Sigmoid colon (tissue), 4 donors: ENCODE results near the gene NCKAP5.

Source experiments
- CTCF ChIP-seq, 4 experiments: fragments of 450-650 bp in 3 of 4; fragments of 200-600 bp in 1 of 4; IDR thresholded peaks; one replicate each; pipeline ENCODE4 v1.5.1; 2016 to 2019; ENCODE audit warnings: antibody characterized with exemption in 4 of 4, mild to moderate bottlenecking in 3 of 4, moderate library complexity in 2 of 4
- POLR2A ChIP-seq, 2 donors: fragments of 450-650 bp; IDR thresholded peaks; one replicate each; pipeline ENCODE4 v1.6.1; 2016; ENCODE audit warnings: antibody characterized with exemption in 2 of 2, mild to moderate bottlenecking in 2 of 2, moderate library complexity in 2 of 2
- POLR2AphosphoS5 ChIP-seq, 4 donors: sonication (generic); formaldehyde crosslinking; IDR thresholded peaks; one replicate each; pipeline ENCODE4 v1.6.1; 2017; ENCODE audit warnings: antibody characterized with exemption in 4 of 4

GRCh38 chr2:132725748-132726147, 842.5 kb downstream of the NCKAP5 start:
- TF ChIP-seq POLR2A (IDR thresholded peaks at IDR 0.05): no peak
- no peak for TF ChIP-seq CTCF (IDR thresholded peaks at IDR 0.05)
- TF ChIP-seq POLR2AphosphoS5 (IDR thresholded peaks at IDR 0.05): no peak
